Natural killer cell (primary cell): ENCODE measurements around the gene GIGYF1. TPM values are rescaled to one million over a fixed set of nuclear protein-coding genes. Genes with fewer than 3 reads are reported as not detected.

ENCODE experiments used
- ATAC-seq, 3 donors: fragments of 150-1000 bp in 2 of 3; fragments of 200-7000 bp in 1 of 3; cut with Tn5 transposase; 1 replicate in 1 of 3; 2 replicates in 2 of 3; pipeline ENCODE4 v1.10.0; 2021; ENCODE audit warnings: mild to moderate bottlenecking in 2 of 3, moderate library complexity in 2 of 3
- DNase-seq, 2 donors: peaks; one replicate each; pipeline versions ENCODE4 v3.0.0 to v3.0.0-alpha.2; 2013 to 2021; ENCODE audit warnings: mixed read lengths in 1 of 2
- H3K27ac ChIP-seq: one replicate; pipeline ENCODE4 v1.5.1; 2013; ENCODE audit warnings: mild to moderate bottlenecking, low read length
- H3K27me3 ChIP-seq: one replicate; pipeline ENCODE4 v1.6.1; 2013; ENCODE audit warnings: low read length; ENCODE audit not compliant: control insufficient read depth, insufficient read depth
- H3K36me3 ChIP-seq: one replicate; pipeline ENCODE4 v1.6.1; 2013; ENCODE audit warnings: low read length; ENCODE audit not compliant: control insufficient read depth, insufficient read depth
- H3K4me1 ChIP-seq: one replicate; pipeline ENCODE4 v1.6.1; 2013; ENCODE audit warnings: low read length; ENCODE audit not compliant: control insufficient read depth, insufficient read depth
- H3K4me3 ChIP-seq: one replicate; pipeline ENCODE4 v1.5.1; 2013; ENCODE audit warnings: low read length
- H3K9me3 ChIP-seq: one replicate; pipeline ENCODE4 v1.6.1; 2013; ENCODE audit warnings: low read length; ENCODE audit not compliant: control insufficient read depth, insufficient read depth
- H3K27ac Mint-ChIP-seq, 2 donors: one replicate each; pipeline ENCODE4 v1.8.0; 2022; ENCODE audit warnings: mild to moderate bottlenecking in 2 of 2, mixed read lengths in 2 of 2, moderate library complexity in 1 of 2
- H3K27me3 Mint-ChIP-seq, 2 donors: one replicate each; pipeline ENCODE4 v1.8.0; 2022; ENCODE audit warnings: low read depth in 2 of 2, mixed read lengths in 2 of 2
- H3K36me3 Mint-ChIP-seq: one replicate; pipeline ENCODE4 v1.8.0; 2022; ENCODE audit warnings: mixed read lengths
- H3K4me1 Mint-ChIP-seq, 2 donors: one replicate each; pipeline ENCODE4 v1.8.0; 2022; ENCODE audit warnings: mixed read lengths in 2 of 2
- H3K4me3 Mint-ChIP-seq: one replicate; pipeline ENCODE4 v1.8.0; 2022; ENCODE audit warnings: mild to moderate bottlenecking, moderate library complexity, mixed read lengths
- H3K9me3 Mint-ChIP-seq, 2 donors: one replicate each; pipeline ENCODE4 v1.8.0; 2022; ENCODE audit warnings: mixed read lengths in 2 of 2
- WGBS: methylation state at CpG from one replicate; pipeline ENCODE4 v1.1.7; 2013; ENCODE audit warnings: missing lambda C conversion rate; ENCODE audit not compliant: insufficient coverage; 5-methylcytosine and 5-hydroxymethylcytosine counted together
- intact Hi-C: fragments of 100-400 bp; cut with micrococcal nuclease; formaldehyde crosslinking; loops from one replicate; pipeline ENCODE4 v1.14.2; 2022
- total RNA-seq, 4 donors: library from RNA; stranded (reverse); fragments of 120-200 nt in 1 of 4; gene quantifications; one replicate each; pipeline versions ENCODE4 v1.2.3 to v1.2.4, GENCODE V29; 2013 to 2022
- TF ChIP-seq, protein P1 (sequence below): fragments of 200-600 bp; IDR thresholded peaks from one replicate; pipeline ENCODE4 v1.8.0; 2022; ENCODE audit warnings: antibody characterized with exemption

GIGYF1 gene
- total RNA-seq, 3 donors from 2014 or later (not counting 1 experiment from before 2014, with no cell fraction given) = 92.0 to 102 (median 101) TPM

DNA sequence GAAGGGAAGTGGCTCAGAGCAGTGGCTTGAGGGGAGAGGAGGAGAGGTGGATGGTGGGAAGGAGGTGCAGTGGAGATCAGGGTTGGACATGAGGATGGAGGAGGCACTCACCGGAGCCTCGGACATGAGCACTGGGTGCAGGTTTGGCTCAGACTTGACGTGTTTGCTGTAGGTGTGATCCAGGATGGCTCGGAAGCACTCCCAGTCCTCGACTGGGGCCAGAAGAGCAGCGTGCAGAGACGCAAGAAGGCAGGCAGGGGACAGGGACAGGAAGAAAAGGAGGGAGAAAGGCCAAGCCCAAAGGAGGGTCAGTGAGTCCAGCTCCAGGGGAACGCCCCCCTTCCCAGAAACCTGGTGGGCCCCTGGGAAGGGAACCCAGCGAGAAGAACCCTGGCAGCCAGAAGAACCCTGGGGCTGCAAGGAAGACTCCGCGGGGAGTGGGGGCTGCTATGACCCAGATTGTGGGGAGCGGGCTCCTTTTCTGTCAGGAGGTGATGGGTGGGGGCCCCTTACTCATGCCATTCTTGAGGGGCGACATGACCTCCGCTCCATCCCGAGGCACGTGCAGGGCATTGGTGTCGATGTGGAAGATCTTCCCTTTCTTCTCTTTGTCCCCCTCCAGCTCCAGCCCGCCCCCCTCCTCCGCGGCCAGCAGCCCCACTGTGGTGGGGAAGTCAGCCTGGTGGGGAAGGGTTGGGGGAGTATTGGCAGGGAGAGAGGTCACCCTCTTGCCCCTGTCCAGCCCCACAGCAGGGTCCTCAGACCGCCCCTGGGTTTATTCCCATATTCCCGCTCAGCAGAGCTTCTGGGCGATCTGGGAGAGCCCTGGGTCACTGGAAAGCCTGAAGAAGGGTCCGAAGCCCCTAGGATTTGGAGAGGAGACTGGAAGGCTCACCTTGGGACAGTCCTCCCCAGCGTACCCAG lies 38.9 kb downstream of the GIGYF1 start:
- H3K4me3 ChIP-seq = no peak overlapping the region
- Mint-ChIP-seq H3K9me3 (no peaks in the 10 kb centered on the region), H3K36me3 (no peaks in the 10 kb centered on the region), H3K4me3 (no peak overlapping the region), H3K4me1 (no peaks in the 10 kb centered on the region), H3K27ac (no peak overlapping the region), H3K27me3 (peaks cover 30 to 38% of the 10 kb centered on the region in 2 donors)
- intact Hi-C loops = no loop called here
- peaks cover 29% of the 10 kb centered on the region for H3K27me3 ChIP-seq
- H3K9me3 ChIP-seq = no peaks in the 10 kb centered on the region
- TF ChIP-seq, protein P1, sequence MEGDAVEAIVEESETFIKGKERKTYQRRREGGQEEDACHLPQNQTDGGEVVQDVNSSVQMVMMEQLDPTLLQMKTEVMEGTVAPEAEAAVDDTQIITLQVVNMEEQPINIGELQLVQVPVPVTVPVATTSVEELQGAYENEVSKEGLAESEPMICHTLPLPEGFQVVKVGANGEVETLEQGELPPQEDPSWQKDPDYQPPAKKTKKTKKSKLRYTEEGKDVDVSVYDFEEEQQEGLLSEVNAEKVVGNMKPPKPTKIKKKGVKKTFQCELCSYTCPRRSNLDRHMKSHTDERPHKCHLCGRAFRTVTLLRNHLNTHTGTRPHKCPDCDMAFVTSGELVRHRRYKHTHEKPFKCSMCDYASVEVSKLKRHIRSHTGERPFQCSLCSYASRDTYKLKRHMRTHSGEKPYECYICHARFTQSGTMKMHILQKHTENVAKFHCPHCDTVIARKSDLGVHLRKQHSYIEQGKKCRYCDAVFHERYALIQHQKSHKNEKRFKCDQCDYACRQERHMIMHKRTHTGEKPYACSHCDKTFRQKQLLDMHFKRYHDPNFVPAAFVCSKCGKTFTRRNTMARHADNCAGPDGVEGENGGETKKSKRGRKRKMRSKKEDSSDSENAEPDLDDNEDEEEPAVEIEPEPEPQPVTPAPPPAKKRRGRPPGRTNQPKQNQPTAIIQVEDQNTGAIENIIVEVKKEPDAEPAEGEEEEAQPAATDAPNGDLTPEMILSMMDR = no peak
- H3K4me1 ChIP-seq = peaks cover 6% of the 10 kb centered on the region
- 61% methylated on average over 18 of the region's 25 CpGs for WGBS
- ATAC-seq (no peak), DNase-seq (no peak)
- H3K27ac ChIP-seq = no peak overlapping the region
- no peaks in the 10 kb centered on the region for H3K36me3 ChIP-seq

DNA sequence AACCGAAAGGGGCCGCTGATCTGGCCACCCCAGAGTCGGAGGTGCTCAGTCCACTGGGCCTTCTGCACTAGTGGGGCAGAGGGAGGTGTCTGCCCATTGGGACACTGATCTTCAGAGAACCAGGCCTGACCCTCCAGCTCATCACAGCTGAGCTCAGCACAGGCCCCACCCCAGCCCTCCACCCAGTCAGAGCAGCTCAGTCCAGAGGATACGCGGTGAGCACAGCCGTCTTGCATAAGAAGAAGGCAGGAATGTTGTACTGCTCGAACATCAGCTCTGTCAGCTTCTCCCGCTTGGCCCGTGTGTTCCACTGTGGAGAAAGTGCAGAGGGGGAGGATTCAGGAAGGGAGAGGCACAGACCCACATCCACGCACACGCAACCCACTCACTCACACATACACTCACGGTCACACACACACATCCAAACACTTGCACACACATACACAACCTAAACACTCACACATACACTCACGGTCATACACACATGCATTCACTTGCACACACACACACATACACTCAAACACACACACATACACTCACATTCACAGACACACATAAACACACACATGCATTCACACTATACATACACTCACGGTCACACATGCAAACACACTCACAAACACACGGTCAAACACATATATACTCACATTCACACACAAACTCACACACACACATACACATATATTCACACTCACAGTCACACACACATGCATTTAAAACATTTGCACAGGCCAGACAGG lies 44.1 kb downstream of the GIGYF1 start:
- ATAC-seq = no peak
- no peak for DNase-seq

DNA sequence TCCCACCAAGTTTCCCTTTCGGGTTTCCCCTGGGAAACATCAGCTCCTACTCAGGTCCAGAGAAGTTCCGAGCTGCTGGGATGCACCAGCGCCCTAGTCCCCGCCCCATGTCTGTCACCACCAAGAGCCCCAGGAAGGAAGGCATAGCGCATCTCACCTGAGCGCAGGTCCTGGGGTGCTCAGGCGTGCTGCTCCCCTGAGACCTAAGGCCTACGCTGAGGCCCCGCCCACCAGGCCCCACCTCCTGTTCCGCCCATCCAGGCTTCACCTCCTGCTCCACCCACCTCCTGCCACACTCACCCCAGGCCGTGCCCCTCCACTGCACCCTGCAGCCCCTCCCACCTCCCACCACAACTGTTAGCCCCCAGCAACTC lies 51.5 kb downstream of the GIGYF1 start:
- DNase-seq = peak in 1 of 2 donors; percentile 36
- H3K4me3 ChIP-seq = no peak overlapping the region

More for the DNA sequence above, 44.1 kb downstream of the GIGYF1 start:
- Histone ChIP-seq H3K36me3 (no peaks in the 10 kb centered on the region), H3K4me1 (no peaks in the 10 kb centered on the region), H3K27me3 (peaks cover 5% of the 10 kb centered on the region), H3K9me3 (no peaks in the 10 kb centered on the region), H3K27ac (no peak overlapping the region), H3K4me3 (no peak overlapping the region)
- no peaks in the 10 kb centered on the region for H3K4me1 Mint-ChIP-seq
- no peak overlapping the region for H3K27ac Mint-ChIP-seq
- no peaks in the 10 kb centered on the region for H3K9me3 Mint-ChIP-seq
- no peaks in the 10 kb centered on the region for H3K36me3 Mint-ChIP-seq
- H3K27me3 Mint-ChIP-seq = peaks cover 16 to 32% of the 10 kb centered on the region in 2 donors
- no peak overlapping the region for H3K4me3 Mint-ChIP-seq
- intact Hi-C loops = no loop called here
- 85% methylated on average over 13 of the region's 15 CpGs for WGBS
- TF ChIP-seq, protein P1 = no peak

More for the DNA sequence above, 51.5 kb downstream of the GIGYF1 start:
- Mint-ChIP-seq H3K4me1 (no peaks in the 10 kb centered on the region), H3K4me3 (no peak overlapping the region), H3K36me3 (no peaks in the 10 kb centered on the region), H3K27me3 (peaks cover 0 to 10% of the 10 kb centered on the region in 2 donors), H3K27ac (no peak overlapping the region), H3K9me3 (no peaks in the 10 kb centered on the region)
- H3K36me3 ChIP-seq = no peaks in the 10 kb centered on the region
- H3K9me3 ChIP-seq = no peaks in the 10 kb centered on the region
- TF ChIP-seq, protein P1 = no peak
- no peaks in the 10 kb centered on the region for H3K4me1 ChIP-seq
- WGBS = 72% methylated on average over 11 of the region's 11 CpGs
- intact Hi-C loops = no loop called here
- no peak overlapping the region for H3K27ac ChIP-seq
- H3K27me3 ChIP-seq = no peaks in the 10 kb centered on the region
- no peak for ATAC-seq
